ENCODE results near the gene MUS81.

DNA sequence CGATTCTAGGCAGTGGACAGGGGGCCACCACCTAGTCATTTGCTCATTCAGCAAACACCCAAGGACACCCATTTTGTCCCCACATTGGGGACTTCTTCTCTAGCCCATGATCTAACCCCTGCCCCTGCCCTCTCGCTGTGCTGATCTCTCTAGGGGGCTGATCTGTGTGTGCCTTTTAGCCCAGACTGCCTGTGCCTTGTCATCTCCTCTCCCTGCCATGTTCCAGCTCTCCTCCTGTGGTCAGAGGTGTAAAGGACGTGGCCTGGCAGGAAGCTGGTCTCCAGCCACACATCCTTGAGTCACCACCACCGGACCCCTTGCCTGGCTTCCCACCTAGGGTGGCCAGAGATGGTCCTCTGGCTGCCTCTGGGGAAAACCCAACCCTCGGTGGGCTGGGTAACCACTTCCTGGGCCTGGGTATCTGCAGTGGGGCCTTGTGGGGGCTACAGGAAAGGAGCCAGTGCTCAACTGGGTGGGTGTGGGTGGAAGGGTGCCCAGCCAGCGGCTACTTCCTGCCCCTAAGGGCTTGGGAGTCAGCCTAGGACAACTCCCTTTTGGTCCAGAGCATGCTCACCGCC is 20.7 kb downstream of the MUS81 start:
- TF ChIP-seq, protein P1, sequence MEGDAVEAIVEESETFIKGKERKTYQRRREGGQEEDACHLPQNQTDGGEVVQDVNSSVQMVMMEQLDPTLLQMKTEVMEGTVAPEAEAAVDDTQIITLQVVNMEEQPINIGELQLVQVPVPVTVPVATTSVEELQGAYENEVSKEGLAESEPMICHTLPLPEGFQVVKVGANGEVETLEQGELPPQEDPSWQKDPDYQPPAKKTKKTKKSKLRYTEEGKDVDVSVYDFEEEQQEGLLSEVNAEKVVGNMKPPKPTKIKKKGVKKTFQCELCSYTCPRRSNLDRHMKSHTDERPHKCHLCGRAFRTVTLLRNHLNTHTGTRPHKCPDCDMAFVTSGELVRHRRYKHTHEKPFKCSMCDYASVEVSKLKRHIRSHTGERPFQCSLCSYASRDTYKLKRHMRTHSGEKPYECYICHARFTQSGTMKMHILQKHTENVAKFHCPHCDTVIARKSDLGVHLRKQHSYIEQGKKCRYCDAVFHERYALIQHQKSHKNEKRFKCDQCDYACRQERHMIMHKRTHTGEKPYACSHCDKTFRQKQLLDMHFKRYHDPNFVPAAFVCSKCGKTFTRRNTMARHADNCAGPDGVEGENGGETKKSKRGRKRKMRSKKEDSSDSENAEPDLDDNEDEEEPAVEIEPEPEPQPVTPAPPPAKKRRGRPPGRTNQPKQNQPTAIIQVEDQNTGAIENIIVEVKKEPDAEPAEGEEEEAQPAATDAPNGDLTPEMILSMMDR (IDR thresholded peaks at IDR 0.05): no peak
- TF ChIP-seq POLR2A (IDR thresholded peaks at IDR 0.05) (no peak), POLR2AphosphoS5 (IDR thresholded peaks at IDR 0.05) (no peak)

Data from transverse colon (tissue), 4 donors.